HL-60 (cell line): Measurements from ENCODE around the gene RB1.

ENCODE experiments used
- GABPA ChIP-seq: IDR thresholded peaks from 2 replicates; pipeline ENCODE4 v1.6.1; 2012; ENCODE audit warnings: low read depth
- POLR2AphosphoS5 ChIP-seq: IDR thresholded peaks from 2 replicates; pipeline ENCODE4 v1.6.1; 2012; ENCODE audit warnings: low read depth
- SPI1 ChIP-seq: IDR thresholded peaks from 2 replicates; pipeline ENCODE4 v1.6.1; 2012; ENCODE audit warnings: low read depth, mild to moderate bottlenecking, borderline replicate concordance
- TF ChIP-seq, protein P1 (sequence below): IDR thresholded peaks from one replicate; pipeline ENCODE4 v1.5.1; 2011; ENCODE audit warnings: low read length, control low read depth, inconsistent platforms; ENCODE audit not compliant: insufficient read depth
- TF ChIP-seq, protein P2 (sequence below): IDR thresholded peaks from 2 replicates; pipeline ENCODE4 v1.6.1; 2012; ENCODE audit warnings: low read depth; ENCODE audit not compliant: insufficient replicate concordance

DNA sequence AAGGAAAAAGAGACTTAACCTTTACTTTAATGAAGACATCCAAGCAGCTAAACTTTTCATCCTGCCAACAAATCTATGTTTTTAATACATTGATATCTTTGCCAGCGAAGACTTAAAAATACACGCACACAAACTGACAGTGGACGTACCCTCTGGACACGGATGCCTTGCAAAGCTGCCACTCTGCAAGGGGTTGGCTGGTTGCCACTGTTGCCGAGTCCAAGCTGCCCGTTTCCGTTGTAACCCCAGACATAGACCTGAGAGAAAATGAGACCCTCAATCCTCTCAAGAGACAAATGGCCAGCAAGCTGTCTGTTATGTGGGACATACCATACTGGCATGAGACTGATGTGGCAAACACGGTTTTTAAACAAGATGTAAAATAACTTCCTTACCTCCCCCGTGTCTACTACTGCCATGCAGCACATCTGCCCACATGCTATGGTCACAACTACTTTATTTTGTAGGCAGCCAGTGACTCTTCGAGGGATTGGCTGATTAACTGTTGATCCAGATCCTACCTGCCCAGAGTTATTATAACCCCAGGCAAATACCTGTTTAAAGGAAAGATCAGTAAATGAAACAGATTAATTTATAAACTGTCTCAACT lies 208.2 kb downstream of the RB1 start:
- TF ChIP-seq, protein P1, sequence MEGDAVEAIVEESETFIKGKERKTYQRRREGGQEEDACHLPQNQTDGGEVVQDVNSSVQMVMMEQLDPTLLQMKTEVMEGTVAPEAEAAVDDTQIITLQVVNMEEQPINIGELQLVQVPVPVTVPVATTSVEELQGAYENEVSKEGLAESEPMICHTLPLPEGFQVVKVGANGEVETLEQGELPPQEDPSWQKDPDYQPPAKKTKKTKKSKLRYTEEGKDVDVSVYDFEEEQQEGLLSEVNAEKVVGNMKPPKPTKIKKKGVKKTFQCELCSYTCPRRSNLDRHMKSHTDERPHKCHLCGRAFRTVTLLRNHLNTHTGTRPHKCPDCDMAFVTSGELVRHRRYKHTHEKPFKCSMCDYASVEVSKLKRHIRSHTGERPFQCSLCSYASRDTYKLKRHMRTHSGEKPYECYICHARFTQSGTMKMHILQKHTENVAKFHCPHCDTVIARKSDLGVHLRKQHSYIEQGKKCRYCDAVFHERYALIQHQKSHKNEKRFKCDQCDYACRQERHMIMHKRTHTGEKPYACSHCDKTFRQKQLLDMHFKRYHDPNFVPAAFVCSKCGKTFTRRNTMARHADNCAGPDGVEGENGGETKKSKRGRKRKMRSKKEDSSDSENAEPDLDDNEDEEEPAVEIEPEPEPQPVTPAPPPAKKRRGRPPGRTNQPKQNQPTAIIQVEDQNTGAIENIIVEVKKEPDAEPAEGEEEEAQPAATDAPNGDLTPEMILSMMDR: no peak
- TF ChIP-seq, protein P2, sequence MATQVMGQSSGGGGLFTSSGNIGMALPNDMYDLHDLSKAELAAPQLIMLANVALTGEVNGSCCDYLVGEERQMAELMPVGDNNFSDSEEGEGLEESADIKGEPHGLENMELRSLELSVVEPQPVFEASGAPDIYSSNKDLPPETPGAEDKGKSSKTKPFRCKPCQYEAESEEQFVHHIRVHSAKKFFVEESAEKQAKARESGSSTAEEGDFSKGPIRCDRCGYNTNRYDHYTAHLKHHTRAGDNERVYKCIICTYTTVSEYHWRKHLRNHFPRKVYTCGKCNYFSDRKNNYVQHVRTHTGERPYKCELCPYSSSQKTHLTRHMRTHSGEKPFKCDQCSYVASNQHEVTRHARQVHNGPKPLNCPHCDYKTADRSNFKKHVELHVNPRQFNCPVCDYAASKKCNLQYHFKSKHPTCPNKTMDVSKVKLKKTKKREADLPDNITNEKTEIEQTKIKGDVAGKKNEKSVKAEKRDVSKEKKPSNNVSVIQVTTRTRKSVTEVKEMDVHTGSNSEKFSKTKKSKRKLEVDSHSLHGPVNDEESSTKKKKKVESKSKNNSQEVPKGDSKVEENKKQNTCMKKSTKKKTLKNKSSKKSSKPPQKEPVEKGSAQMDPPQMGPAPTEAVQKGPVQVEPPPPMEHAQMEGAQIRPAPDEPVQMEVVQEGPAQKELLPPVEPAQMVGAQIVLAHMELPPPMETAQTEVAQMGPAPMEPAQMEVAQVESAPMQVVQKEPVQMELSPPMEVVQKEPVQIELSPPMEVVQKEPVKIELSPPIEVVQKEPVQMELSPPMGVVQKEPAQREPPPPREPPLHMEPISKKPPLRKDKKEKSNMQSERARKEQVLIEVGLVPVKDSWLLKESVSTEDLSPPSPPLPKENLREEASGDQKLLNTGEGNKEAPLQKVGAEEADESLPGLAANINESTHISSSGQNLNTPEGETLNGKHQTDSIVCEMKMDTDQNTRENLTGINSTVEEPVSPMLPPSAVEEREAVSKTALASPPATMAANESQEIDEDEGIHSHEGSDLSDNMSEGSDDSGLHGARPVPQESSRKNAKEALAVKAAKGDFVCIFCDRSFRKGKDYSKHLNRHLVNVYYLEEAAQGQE: no peak
- no peak for TF ChIP-seq POLR2AphosphoS5
- no peak for TF ChIP-seq GABPA
- TF ChIP-seq SPI1: no peak
